Transverse colon (tissue), 4 donors: ENCODE data around the gene SOX2.

ENCODE experiments used
- POLR2A ChIP-seq: fragments of 450-650 bp; IDR thresholded peaks from one replicate; pipeline ENCODE4 v1.6.1; 2016; ENCODE audit warnings: antibody characterized with exemption, mild to moderate bottlenecking, moderate library complexity
- POLR2AphosphoS5 ChIP-seq, 3 donors: sonication (generic); formaldehyde crosslinking; IDR thresholded peaks; one replicate each; pipeline ENCODE4 v1.6.1; 2016; ENCODE audit warnings: antibody characterized with exemption in 3 of 3
- TF ChIP-seq, protein P1 (sequence below), 5 experiments: fragments of 200-600 bp in 3 of 5; fragments of 450-650 bp in 2 of 5; sonication (generic) in 3 of 5; IDR thresholded peaks; 1 replicate in 2 of 5; 2 replicates in 3 of 5; pipeline ENCODE4 v1.5.1; 2016 to 2017; ENCODE audit warnings: antibody characterized with exemption in 5 of 5, inconsistent platforms in 3 of 5, mild to moderate bottlenecking in 2 of 5, moderate library complexity in 1 of 5

DNA sequence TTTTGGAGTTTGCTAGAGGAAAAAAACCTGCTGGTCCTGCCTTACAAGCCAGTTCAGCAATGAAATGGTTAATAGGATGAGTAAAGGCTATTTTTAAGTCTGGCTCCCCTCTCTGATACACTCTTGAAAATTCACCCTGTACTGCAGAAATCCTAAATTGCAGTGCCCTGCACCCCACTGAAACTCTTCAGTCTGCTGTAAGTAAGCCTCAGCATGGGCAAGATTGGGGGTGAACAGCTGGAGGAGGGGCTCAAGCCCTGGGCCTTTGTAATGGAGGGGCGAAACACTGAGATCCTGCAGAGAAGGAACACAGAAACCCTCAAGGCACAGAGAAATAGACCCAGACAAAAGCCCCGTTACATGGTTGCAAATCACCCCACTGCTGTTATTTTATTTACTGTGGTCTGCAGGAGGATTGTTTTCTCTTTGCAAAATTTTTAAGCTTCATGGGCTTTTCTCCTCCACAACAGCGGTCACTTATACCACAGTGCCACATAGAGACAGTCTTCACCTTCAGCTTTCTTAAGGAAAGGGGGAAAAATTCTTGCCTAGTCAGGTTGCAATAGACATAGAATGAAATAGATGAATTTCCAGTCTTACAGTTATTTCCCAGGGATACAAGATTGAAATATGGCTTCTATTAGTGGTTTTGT lies 45.0 kb downstream of the SOX2 start:
- no peak for TF ChIP-seq POLR2AphosphoS5 (IDR thresholded peaks at IDR 0.05)
- TF ChIP-seq, protein P1, sequence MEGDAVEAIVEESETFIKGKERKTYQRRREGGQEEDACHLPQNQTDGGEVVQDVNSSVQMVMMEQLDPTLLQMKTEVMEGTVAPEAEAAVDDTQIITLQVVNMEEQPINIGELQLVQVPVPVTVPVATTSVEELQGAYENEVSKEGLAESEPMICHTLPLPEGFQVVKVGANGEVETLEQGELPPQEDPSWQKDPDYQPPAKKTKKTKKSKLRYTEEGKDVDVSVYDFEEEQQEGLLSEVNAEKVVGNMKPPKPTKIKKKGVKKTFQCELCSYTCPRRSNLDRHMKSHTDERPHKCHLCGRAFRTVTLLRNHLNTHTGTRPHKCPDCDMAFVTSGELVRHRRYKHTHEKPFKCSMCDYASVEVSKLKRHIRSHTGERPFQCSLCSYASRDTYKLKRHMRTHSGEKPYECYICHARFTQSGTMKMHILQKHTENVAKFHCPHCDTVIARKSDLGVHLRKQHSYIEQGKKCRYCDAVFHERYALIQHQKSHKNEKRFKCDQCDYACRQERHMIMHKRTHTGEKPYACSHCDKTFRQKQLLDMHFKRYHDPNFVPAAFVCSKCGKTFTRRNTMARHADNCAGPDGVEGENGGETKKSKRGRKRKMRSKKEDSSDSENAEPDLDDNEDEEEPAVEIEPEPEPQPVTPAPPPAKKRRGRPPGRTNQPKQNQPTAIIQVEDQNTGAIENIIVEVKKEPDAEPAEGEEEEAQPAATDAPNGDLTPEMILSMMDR (IDR thresholded peaks at IDR 0.05) = no peak
- no peak for TF ChIP-seq POLR2A
